ENCODE data around the gene GRIN2A.

GRCh38 chr16:10224850-10225249 lies 42.6 kb upstream of the GRIN2A start:
- no peak for TF ChIP-seq POLR2A (IDR thresholded peaks at IDR 0.05)
- TF ChIP-seq, protein P1, sequence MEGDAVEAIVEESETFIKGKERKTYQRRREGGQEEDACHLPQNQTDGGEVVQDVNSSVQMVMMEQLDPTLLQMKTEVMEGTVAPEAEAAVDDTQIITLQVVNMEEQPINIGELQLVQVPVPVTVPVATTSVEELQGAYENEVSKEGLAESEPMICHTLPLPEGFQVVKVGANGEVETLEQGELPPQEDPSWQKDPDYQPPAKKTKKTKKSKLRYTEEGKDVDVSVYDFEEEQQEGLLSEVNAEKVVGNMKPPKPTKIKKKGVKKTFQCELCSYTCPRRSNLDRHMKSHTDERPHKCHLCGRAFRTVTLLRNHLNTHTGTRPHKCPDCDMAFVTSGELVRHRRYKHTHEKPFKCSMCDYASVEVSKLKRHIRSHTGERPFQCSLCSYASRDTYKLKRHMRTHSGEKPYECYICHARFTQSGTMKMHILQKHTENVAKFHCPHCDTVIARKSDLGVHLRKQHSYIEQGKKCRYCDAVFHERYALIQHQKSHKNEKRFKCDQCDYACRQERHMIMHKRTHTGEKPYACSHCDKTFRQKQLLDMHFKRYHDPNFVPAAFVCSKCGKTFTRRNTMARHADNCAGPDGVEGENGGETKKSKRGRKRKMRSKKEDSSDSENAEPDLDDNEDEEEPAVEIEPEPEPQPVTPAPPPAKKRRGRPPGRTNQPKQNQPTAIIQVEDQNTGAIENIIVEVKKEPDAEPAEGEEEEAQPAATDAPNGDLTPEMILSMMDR (IDR thresholded peaks at IDR 0.05): no peak
- no peak for TF ChIP-seq EP300 (IDR thresholded peaks at IDR 0.05)
